Skeletal muscle tissue (tissue), 4 donors: ENCODE results near the gene DUSP28. TPM values are rescaled to one million over a fixed set of nuclear protein-coding genes. Genes with fewer than 3 reads are reported as not detected.
A peak's percentile ranks its signal among the peaks of the same experiment; 100 is the strongest.
"Not testable (repeated sequence)": the region's sequence is repeated elsewhere in the genome, so short reads cannot be mapped to it uniquely, and the experiment has no call there.

Experiments used
- H3K27ac ChIP-seq: one replicate; pipeline ENCODE4 v1.7.0; 2013; ENCODE audit warnings: mild to moderate bottlenecking, low read depth, low read length, inconsistent platforms
- H3K27me3 ChIP-seq, 3 donors: one replicate each; pipeline ENCODE4 v1.7.0; 2013; ENCODE audit warnings: low read length in 3 of 3; ENCODE audit not compliant: control insufficient read depth in 3 of 3, insufficient read depth in 3 of 3
- H3K36me3 ChIP-seq, 3 donors: one replicate each; pipeline ENCODE4 v1.7.0; 2013; ENCODE audit warnings: low read length in 3 of 3; ENCODE audit not compliant: control insufficient read depth in 3 of 3, insufficient read depth in 3 of 3
- H3K4me1 ChIP-seq, 3 donors: one replicate each; pipeline ENCODE4 v1.7.0; 2013; ENCODE audit warnings: low read length in 3 of 3, mild to moderate bottlenecking in 3 of 3; ENCODE audit not compliant: control insufficient read depth in 3 of 3, insufficient read depth in 3 of 3
- H3K4me3 ChIP-seq, 3 donors: one replicate each; pipeline ENCODE4 v1.7.0; 2013; ENCODE audit warnings: low read length in 3 of 3
- H3K9ac ChIP-seq, 3 donors: one replicate each; pipeline ENCODE4 v1.7.0; 2013; ENCODE audit warnings: low read length in 3 of 3, mild to moderate bottlenecking in 3 of 3, moderate library complexity in 2 of 3, low read depth in 1 of 3
- H3K9me3 ChIP-seq, 3 donors: one replicate each; pipeline ENCODE4 v1.7.0; 2013; ENCODE audit warnings: low read length in 3 of 3; ENCODE audit not compliant: control insufficient read depth in 3 of 3
- total RNA-seq: library from RNA; depleted of rRNA; stranded (reverse); fragments of >200 nt; gene quantifications from one replicate; pipeline ENCODE4 v1.2.3, GENCODE V29; 2014
- donor health status: Osteomylitis.

The DUSP28 gene
- total RNA-seq, 1 donor from 2014 or later: 8.4 TPM

GRCh38 chr2:240559286-240559685 is 871 bp upstream of the DUSP28 start:
- Histone ChIP-seq H3K4me3 (peak overlapping the region in 2 of 3 donors; percentile 1 to 76), H3K4me1 (peaks cover 31 to 35% (median 34%) of the 10 kb centered on the region in 3 donors), H3K36me3 (peaks cover 0 to 14% (median 8%) of the 10 kb centered on the region in 3 donors), H3K27me3 (no peaks in the 10 kb centered on the region), H3K27ac (no peak overlapping the region), H3K9ac (no peak overlapping the region), H3K9me3 (no peaks in the 10 kb centered on the region)

DNA sequence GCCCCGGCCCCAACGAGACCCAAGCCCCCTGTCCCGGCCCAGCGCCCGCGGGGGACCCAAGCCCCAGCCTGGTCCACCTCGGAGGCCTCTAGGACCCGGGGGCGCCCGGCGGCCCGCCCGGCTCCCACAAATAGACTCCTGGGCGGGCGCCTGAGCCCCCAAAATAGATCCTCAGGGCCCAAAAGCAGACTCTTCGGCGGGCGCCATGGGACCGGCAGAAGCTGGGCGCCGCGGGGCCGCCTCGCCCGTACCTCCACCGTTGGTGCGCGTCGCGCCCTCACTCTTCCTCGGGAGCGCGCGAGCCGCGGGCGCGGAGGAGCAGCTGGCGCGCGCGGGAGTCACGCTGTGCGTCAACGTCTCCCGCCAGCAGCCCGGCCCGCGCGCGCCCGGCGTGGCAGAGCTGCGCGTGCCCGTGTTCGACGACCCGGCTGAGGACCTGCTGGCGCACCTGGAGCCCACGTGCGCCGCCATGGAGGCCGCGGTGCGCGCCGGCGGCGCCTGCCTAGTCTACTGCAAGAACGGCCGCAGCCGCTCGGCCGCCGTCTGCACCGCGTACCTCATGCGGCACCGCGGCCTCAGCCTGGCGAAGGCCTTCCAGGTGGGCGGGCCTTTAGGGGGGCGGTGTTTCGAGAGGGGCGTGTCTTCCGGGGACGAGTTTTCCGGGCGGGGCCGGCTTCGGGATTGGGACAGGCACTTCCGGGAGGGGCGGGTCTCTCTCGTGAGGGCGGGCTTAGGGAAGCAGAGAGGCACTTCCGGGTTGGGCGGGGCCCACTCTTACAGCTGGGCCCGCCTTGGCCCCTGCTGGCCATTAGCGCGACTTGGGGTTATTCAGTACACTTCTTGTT is 545 bp downstream of the DUSP28 start:
- Histone ChIP-seq H3K27me3 (no peaks in the 10 kb centered on the region), H3K4me1 (peaks cover 33 to 44% (median 41%) of the 10 kb centered on the region in 3 donors), H3K36me3 (peaks cover 0 to 14% (median 6%) of the 10 kb centered on the region in 3 donors), H3K27ac (peak overlapping the region; percentile 96), H3K9me3 (no peaks in the 10 kb centered on the region), H3K9ac (peak overlapping the region; percentile 77 to 94 (median 78)), H3K4me3 (peak overlapping the region; percentile 76 to 82 (median 80))

GRCh38 chr2:240561325-240561971 is 1.3 kb downstream of the DUSP28 start:
- H3K4me3 ChIP-seq: peak overlapping the region; percentile 71 to 82 (median 80)
- peaks cover 39 to 50% (median 47%) of the 10 kb centered on the region in 3 donors for H3K4me1 ChIP-seq

DNA sequence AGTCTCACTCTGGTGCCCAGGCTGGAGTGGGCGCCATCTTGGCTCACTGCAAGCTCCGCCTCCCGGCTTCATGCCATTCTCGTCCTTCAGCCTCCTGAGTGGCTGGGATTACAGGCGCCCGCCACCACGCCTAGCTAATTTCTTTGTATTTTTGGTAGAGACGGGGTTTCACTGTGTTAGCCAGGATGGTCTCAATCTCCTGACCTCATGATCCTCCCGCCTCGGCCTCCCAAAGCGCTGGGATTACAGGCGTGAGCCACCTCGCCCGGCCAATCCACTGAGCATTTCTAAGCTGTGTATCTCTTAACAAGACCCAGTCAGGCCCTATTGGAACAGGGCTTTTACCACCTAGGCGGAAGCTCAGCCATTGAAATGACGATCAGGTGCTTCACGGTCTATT is 3.1 kb downstream of the DUSP28 start:
- H3K27me3 ChIP-seq, H3K4me3 ChIP-seq, H3K9me3 ChIP-seq, H3K27ac ChIP-seq, H3K9ac ChIP-seq: not testable (repeated sequence)
- Histone ChIP-seq H3K36me3 (peaks cover 0 to 14% (median 6%) of the 10 kb centered on the region in 3 donors), H3K4me1 (peaks cover 44 to 54% (median 50%) of the 10 kb centered on the region in 3 donors)

More at GRCh38 chr2:240561325-240561971, 1.3 kb downstream of the DUSP28 start:
- Histone ChIP-seq H3K27me3 (no peaks in the 10 kb centered on the region), H3K27ac (peak overlapping the region; percentile 96), H3K9me3 (no peaks in the 10 kb centered on the region), H3K36me3 (peaks cover 0 to 14% (median 6%) of the 10 kb centered on the region in 3 donors), H3K9ac (peak overlapping the region; percentile 60 to 84 (median 68))

DNA sequence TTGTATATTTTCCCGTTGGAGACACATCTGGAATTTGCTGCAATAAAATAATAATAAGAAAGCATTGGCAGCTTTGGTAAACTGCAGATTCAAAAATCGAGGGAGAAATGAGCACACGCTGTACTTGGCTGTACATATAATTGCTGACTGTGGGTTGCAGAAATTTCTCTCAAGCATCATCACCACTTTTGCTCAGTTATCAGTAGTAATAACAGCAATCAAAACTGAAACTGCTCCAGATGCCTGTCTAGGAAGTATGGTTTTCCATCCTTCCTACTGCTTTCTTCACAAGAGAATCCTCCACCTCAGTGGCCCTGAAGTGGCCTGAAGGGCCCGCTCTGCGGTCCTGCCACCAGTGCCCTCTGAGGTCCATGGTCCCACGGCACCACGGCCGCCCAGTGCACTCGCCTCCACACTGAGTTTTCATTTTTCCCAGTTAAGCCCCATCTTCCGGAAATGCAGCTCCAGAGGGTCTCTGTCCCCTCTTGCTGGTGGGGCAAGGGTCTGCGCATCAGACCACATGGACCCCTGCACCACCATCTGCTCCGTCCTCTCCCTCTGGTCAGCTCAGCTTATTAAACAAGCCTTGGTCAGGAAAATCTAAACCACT is 3.9 kb downstream of the DUSP28 start:
- Histone ChIP-seq H3K27me3 (no peaks in the 10 kb centered on the region), H3K36me3 (peaks cover 0 to 14% (median 6%) of the 10 kb centered on the region in 3 donors), H3K9me3 (no peaks in the 10 kb centered on the region), H3K4me3 (no peak overlapping the region), H3K27ac (no peak overlapping the region), H3K9ac (peak overlapping the region in 1 of 3 donors; percentile 16), H3K4me1 (peaks cover 42 to 53% (median 47%) of the 10 kb centered on the region in 3 donors)

GRCh38 chr2:240564561-240565332 is 4.6 kb downstream of the DUSP28 start:
- Histone ChIP-seq H3K9me3 (no peaks in the 10 kb centered on the region), H3K27ac (peak overlapping the region; percentile 66), H3K4me1 (peaks cover 43 to 53% (median 49%) of the 10 kb centered on the region in 3 donors), H3K4me3 (no peak overlapping the region), H3K27me3 (no peaks in the 10 kb centered on the region), H3K36me3 (peaks cover 0 to 14% (median 6%) of the 10 kb centered on the region in 3 donors), H3K9ac (peak overlapping the region in 1 of 3 donors; percentile 50)

GRCh38 chr2:240565333-240566202 is 5.4 kb downstream of the DUSP28 start:
- Histone ChIP-seq H3K36me3 (peaks cover 0 to 14% (median 6%) of the 10 kb centered on the region in 3 donors), H3K27ac (peak overlapping the region; percentile 66), H3K9me3 (no peaks in the 10 kb centered on the region), H3K9ac (peak overlapping the region; percentile 51 to 77 (median 60)), H3K27me3 (no peaks in the 10 kb centered on the region), H3K4me3 (peak overlapping the region; percentile 38 to 61 (median 61)), H3K4me1 (peaks cover 47 to 56% (median 53%) of the 10 kb centered on the region in 3 donors)

- Histone ChIP-seq H3K27me3 (no peaks in the 10 kb centered on the region), H3K4me1 (peaks cover 43 to 59% (median 52%) of the 10 kb centered on the region in 3 donors), H3K36me3 (peaks cover 0 to 14% (median 6%) of the 10 kb centered on the region in 3 donors), H3K9ac (peak overlapping the region; percentile 75 to 82 (median 78)), H3K9me3 (no peaks in the 10 kb centered on the region), H3K27ac (peak overlapping the region; percentile 66), H3K4me3 (peak overlapping the region; percentile 72 to 82 (median 74))
Observed at GRCh38 chr2:240566203-240567136, 6.3 kb downstream of the DUSP28 start.
